SK-N-MC (cell line): Measurements from ENCODE around the gene ST6GAL1.
A peak's percentile ranks its signal among the peaks of the same experiment; 100 is the strongest.

Source experiments
- DNase-seq: peaks from one replicate; pipeline ENCODE4 v3.0.0-alpha.2; 2011; ENCODE audit warnings: low read depth, low spot score
- H3K27ac ChIP-seq: fragments of 200-600 bp; sonication (generic); 2 replicates; pipeline ENCODE4 v1.5.1; 2016; ENCODE audit warnings: mixed run types
- H3K36me3 ChIP-seq: fragments of 200-600 bp; sonication (generic); 2 replicates; pipeline ENCODE4 v1.6.1; 2017; ENCODE audit warnings: antibody characterized with exemption, low read length, mixed read lengths; ENCODE audit not compliant: insufficient read depth
- H3K4me3 ChIP-seq: fragments of 200-600 bp; sonication (generic); 2 replicates; pipeline ENCODE4 v1.5.1; 2016
- H3K9ac ChIP-seq: fragments of 200-600 bp; sonication (generic); 2 replicates; pipeline ENCODE4 v1.8.0; 2017; ENCODE audit warnings: mixed run types, mixed read lengths; ENCODE audit not compliant: insufficient read length
- H3K9me3 ChIP-seq: fragments of 200-600 bp; sonication (generic); 2 replicates; pipeline ENCODE4 v1.6.1; 2017; ENCODE audit warnings: low read depth, mild to moderate bottlenecking, antibody characterized with exemption, low read length, moderate library complexity, mixed read lengths
- EZH2 ChIP-seq: fragments of 200-600 bp; sonication (generic); IDR thresholded peaks from one replicate; pipeline ENCODE4 v1.6.1; 2017; ENCODE audit warnings: antibody characterized with exemption
- FOXP2 ChIP-seq: optimal IDR thresholded peaks from 2 replicates; pipeline ENCODE3; 2011; ENCODE audit warnings: mild to moderate bottlenecking, moderate library complexity; ENCODE audit not compliant: insufficient read depth; ENCODE audit errors: extremely low read length, control extremely low read depth
- POLR2AphosphoS5 ChIP-seq: IDR thresholded peaks from 2 replicates; pipeline ENCODE4 v1.6.1; 2012; ENCODE audit warnings: mild to moderate bottlenecking, low read depth, low read length, borderline replicate concordance

The ST6GAL1 gene

GRCh38 chr3:187061748-187062147 is 131.4 kb downstream of the ST6GAL1 start:
- Histone ChIP-seq H3K9ac (no peak overlapping the region), H3K4me3 (no peak overlapping the region), H3K9me3 (no peaks in the 10 kb centered on the region), H3K36me3 (peaks cover 19% of the 10 kb centered on the region), H3K27ac (peak overlapping the region; percentile 44; the same call in 1 of the 2 replicates)
- DNase-seq: no peak
- TF ChIP-seq POLR2AphosphoS5: no peak
- no peak for TF ChIP-seq EZH2
- no peak for TF ChIP-seq FOXP2

DNA sequence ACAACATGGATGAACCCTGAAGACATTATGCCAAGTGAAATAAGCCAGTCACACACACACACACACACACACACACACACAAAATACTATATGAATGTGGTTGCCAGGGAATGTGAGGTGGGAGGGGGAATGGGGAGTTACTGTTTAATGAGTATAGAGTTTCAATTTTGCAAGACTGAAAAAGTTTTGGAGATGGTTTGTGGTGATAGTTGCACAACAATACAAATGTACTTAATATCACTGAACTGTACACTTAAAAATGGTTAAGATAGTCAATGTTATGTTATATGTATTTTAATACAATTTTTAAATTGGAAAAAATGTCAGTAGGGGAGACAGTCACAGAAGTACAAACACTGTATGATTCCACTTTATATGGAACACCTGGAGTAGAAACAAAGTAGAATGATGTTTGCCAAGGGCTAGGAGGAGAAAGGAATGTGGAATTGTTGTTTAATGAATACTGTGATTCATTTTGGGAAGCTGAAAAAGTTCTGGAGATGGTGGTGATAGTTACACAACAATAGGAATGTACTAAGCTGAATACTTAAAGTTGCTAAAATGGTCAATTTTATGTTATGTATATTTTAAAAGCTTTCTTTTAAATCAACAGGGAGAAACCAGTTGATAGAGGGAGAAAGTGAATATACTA is 132.3 kb downstream of the ST6GAL1 start:
- H3K36me3 ChIP-seq: peaks cover 17% of the 10 kb centered on the region
- H3K4me3 ChIP-seq: no peak overlapping the region
- peak overlapping the region; percentile 79 for H3K27ac ChIP-seq
- no peaks in the 10 kb centered on the region for H3K9me3 ChIP-seq
- no peak for DNase-seq
- TF ChIP-seq POLR2AphosphoS5: no peak
- TF ChIP-seq FOXP2: no peak
- no peak for TF ChIP-seq EZH2
- no peak overlapping the region for H3K9ac ChIP-seq

GRCh38 chr3:187063286-187064121 is 133.2 kb downstream of the ST6GAL1 start:
- H3K27ac ChIP-seq: peak overlapping the region; percentile 79
- no peaks in the 10 kb centered on the region for H3K9me3 ChIP-seq
- no peak overlapping the region for H3K9ac ChIP-seq
- H3K4me3 ChIP-seq: peak overlapping the region; percentile 39; the same call in 1 of the 2 replicates
- TF ChIP-seq EZH2 (no peak), POLR2AphosphoS5 (no peak), FOXP2 (no peak)
- peaks cover 11% of the 10 kb centered on the region for H3K36me3 ChIP-seq
- no peak for DNase-seq

GRCh38 chr3:187064210-187065115 is 134.1 kb downstream of the ST6GAL1 start:
- Histone ChIP-seq H3K4me3 (peak overlapping the region; percentile 39), H3K36me3 (peaks cover 6% of the 10 kb centered on the region), H3K9ac (no peak overlapping the region), H3K27ac (peak overlapping the region; percentile 79), H3K9me3 (no peaks in the 10 kb centered on the region)
- TF ChIP-seq EZH2 (no peak), FOXP2 (no peak), POLR2AphosphoS5 (no peak)
- DNase-seq: no peak

DNA sequence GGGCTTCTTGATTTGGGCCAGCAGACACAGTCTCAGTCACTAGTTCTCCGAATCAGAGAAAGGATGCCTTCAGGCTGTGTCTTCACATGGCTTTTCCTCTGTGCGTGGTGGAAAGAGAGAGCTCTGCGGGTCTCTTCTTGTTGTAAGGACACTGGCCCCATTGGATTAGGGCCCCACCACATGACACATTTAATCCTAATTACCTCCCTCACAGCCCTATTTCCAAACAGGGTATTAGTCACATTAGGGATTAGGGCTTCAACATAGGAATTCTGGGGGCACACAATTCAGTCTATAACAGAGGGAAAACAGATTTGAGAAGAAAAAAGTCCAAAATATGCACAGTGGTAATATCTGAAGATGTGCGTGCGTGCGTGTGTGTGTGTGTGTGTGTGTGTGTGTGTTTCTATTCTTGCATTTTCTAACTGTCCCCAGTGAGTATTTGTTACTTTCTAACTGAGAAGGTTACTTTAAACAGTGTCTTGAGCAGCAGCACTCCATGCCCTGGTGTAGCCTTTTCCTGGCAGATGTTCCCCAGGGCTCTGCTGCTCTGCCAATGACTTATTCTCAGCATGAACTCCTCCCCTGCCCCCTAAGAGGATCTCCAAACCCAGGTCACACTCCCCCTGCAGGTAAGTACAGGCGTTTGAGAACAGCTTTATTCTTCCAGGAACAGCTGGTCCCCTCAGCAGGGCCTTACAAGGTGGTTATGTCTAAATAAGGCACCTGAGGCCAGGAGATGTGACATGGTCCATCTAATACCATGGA is 136.1 kb downstream of the ST6GAL1 start:
- Histone ChIP-seq H3K9ac (no peak overlapping the region), H3K9me3 (no peaks in the 10 kb centered on the region), H3K36me3 (peaks cover 7% of the 10 kb centered on the region), H3K4me3 (no peak overlapping the region), H3K27ac (no peak overlapping the region)
- no peak for DNase-seq
- TF ChIP-seq POLR2AphosphoS5 (no peak), EZH2 (no peak), FOXP2 (no peak)

DNA sequence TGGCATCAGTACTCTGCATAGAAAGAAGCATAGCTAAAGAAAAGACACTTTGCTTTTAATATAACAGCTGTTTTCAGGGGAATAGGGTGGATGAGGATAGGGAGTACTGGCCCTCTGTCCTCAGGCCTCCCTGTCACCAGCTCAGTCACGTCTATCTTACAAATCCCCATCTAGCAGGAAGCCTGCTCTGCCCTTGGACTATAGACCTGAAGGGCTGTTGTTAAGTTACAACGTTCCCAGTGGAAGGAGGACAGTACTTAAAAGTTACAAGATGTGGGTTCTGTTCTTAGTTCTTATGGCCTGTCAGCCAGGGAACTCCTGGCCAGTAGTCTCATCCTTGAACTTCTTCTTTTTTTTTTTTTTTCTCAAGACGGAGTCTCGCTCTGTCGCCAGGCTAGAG is 138.5 kb downstream of the ST6GAL1 start:
- no peak overlapping the region for H3K9ac ChIP-seq
- H3K9me3 ChIP-seq: no peaks in the 10 kb centered on the region
- no peak overlapping the region for H3K27ac ChIP-seq
- no peak for DNase-seq
- H3K4me3 ChIP-seq: no peak overlapping the region
- peaks cover 13% of the 10 kb centered on the region for H3K36me3 ChIP-seq
- no peak for TF ChIP-seq FOXP2
- no peak for TF ChIP-seq POLR2AphosphoS5
- no peak for TF ChIP-seq EZH2

DNA sequence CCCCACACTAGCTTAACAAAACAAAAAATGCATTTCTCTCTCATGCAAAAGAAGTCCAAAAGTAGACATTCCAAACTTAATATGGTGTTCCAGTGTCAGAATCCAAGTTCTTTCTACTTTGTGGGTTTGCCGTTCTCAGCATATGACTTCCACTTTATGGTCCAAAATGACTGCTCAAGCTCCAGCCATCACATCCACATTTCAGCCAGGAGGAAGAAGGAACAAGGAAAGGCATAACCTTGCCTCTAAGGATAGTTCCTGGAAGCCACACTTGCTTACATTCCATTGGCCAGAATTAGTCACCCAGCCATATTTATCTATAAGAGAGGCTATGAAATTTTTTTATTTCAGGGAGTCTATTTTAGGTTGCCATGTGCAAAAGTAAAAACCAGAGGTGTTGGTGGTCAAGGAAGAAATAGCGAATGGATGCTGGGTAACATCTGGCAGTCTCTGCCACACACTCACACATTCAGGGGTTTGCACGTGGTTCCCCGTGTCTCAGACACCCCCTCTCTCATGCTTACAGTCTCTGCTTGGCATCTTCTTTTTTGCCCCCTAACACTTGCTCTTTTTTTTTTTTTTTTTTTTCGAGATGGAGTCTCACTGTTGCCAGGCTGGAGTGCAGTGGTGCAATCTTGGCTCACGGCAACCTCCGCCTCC is 139.7 kb downstream of the ST6GAL1 start:
- no peaks in the 10 kb centered on the region for H3K9me3 ChIP-seq
- no peak overlapping the region for H3K4me3 ChIP-seq
- no peak overlapping the region for H3K27ac ChIP-seq
- TF ChIP-seq POLR2AphosphoS5: no peak
- TF ChIP-seq EZH2: no peak
- no peak for TF ChIP-seq FOXP2
- DNase-seq: no peak
- H3K9ac ChIP-seq: no peak overlapping the region
- peaks cover 15% of the 10 kb centered on the region for H3K36me3 ChIP-seq
